Ishikawa (cell line): ENCODE data around the gene RAB28.

Experiments
- CEBPB ChIP-seq: IDR thresholded peaks from 2 replicates; pipeline ENCODE4 v1.6.1; 2012
- CREB1 ChIP-seq: IDR thresholded peaks from 2 replicates; pipeline ENCODE4 v1.6.1; 2012; ENCODE audit warnings: low read depth
- EGR1 ChIP-seq: IDR thresholded peaks from 2 replicates; pipeline ENCODE4 v1.6.1; 2012
- EP300 ChIP-seq: IDR thresholded peaks from 2 replicates; pipeline ENCODE4 v1.6.1; 2012; ENCODE audit warnings: borderline replicate concordance
- FOXM1 ChIP-seq: IDR thresholded peaks from 2 replicates; pipeline ENCODE4 v1.6.1; 2012; ENCODE audit warnings: low read depth, borderline replicate concordance
- NFIC ChIP-seq: IDR thresholded peaks from 2 replicates; pipeline ENCODE4 v1.6.1; 2012
- RAD21 ChIP-seq: IDR thresholded peaks from 2 replicates; pipeline ENCODE4 v1.6.1; 2012; ENCODE audit warnings: low read depth
- TAF1 ChIP-seq: IDR thresholded peaks from 2 replicates; pipeline ENCODE4 v1.6.1; 2012; ENCODE audit warnings: low read depth, mild to moderate bottlenecking
- TCF12 ChIP-seq: IDR thresholded peaks from 2 replicates; pipeline ENCODE4 v1.6.1; 2012; ENCODE audit warnings: low read depth
- TEAD4 ChIP-seq: IDR thresholded peaks from 2 replicates; pipeline ENCODE4 v1.6.1; 2012
- YY1 ChIP-seq: IDR thresholded peaks from 2 replicates; pipeline ENCODE4 v1.6.1; 2012; ENCODE audit warnings: low read depth
- ZBTB7A ChIP-seq: IDR thresholded peaks from 2 replicates; pipeline ENCODE4 v1.6.1; 2012; ENCODE audit warnings: low read depth
- TF ChIP-seq, protein P1 (sequence below): IDR thresholded peaks from 2 replicates; pipeline ENCODE4 v1.6.1; 2012
- TF ChIP-seq, protein P2 (sequence below): IDR thresholded peaks from 2 replicates; pipeline ENCODE4 v1.6.1; 2012; ENCODE audit warnings: low read depth, mild to moderate bottlenecking
- TF ChIP-seq, protein P3 (sequence below): IDR thresholded peaks from 2 replicates; pipeline ENCODE4 v1.6.1; 2012

RAB28 gene

DNA sequence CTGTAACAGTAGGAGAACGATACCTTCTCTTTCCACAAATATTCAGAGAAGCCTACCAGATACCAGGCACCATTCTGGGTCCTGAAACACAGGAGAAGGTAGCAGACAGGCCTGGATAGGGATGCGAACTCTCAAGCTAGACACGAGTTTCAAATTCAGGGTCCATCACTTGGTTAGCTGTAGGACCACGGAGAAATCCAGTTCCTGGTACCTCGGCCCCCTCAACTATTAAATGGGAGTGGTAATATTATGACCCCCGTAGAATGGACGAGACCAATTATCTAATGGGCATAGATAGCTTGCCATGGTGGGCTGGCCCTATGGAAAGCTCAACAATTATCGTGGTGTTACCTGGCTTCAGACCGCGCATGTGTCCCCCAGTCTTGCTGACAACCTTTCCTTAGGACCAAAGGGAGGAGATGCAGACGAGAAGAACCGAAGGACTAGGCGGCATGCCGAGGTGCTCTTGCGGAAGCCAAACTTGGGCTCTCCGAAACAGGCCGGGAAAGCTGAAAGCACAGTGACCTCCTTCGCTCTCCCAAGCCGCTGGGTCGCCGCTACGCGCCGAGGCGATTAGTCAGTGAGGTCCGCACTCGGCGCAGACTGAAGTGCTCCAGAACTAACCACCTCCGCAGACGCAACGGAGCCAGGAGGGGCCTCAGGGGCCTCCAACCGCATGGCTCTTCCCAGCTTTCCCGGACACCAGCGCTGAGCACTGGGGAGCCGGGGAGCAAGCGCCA is 40.5 kb upstream of the RAB28 start:
- TF ChIP-seq, protein P1, sequence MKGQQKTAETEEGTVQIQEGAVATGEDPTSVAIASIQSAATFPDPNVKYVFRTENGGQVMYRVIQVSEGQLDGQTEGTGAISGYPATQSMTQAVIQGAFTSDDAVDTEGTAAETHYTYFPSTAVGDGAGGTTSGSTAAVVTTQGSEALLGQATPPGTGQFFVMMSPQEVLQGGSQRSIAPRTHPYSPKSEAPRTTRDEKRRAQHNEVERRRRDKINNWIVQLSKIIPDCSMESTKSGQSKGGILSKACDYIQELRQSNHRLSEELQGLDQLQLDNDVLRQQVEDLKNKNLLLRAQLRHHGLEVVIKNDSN = no peak
- TF ChIP-seq FOXM1 (no peak), NFIC (no peak), ZBTB7A (no peak), EGR1 (no peak), TEAD4 (no peak)

DNA sequence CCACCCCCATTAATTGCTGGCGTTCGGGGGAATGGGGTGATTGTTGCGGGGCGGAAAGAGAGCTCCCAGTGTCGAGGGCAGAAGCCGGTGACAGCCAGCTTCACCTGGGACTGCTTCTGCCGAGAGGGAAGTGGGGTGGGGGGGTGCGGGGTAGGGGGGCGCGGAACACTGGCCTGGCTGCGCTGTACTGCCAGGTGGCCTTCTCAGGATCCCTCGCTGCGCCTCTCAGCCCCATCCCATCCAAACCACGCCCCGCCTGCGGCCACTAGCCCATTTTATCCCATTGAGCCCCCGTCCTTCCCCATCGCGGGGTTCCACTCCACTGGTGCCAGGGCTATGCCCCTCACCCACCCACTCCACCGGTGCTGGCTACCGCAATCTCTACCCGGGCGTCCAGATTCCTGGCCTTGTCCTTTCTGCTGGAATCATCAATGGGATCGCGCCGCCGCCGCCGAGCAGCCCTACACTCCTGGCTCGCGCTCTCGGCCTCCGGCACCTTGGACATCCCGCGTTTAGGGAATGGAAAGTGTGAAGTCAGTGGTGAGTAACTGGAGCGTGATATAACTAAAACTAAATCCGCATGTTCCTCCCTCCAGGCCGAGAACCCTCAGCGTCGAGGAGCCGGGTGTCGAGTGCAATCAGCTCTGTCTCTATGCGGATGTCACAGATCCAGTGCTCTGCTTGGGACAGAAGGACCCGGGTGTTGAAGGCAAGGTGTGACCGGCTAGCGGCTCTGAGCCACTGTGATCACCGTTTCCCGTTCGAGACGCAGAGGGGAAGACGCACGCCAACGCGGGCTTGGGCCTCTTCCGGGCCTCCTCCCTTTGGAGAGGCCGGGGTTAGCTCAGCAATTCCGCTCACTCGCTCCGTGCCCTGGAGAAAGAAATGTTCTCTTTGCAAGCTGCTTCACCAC is 39.7 kb upstream of the RAB28 start:
- TF ChIP-seq NFIC = no peak
- no peak for TF ChIP-seq FOXM1
- TF ChIP-seq RAD21 = no peak
- TF ChIP-seq, protein P1 = no peak
- no peak for TF ChIP-seq EGR1
- TF ChIP-seq TCF12 = no peak
- no peak for TF ChIP-seq TAF1

DNA sequence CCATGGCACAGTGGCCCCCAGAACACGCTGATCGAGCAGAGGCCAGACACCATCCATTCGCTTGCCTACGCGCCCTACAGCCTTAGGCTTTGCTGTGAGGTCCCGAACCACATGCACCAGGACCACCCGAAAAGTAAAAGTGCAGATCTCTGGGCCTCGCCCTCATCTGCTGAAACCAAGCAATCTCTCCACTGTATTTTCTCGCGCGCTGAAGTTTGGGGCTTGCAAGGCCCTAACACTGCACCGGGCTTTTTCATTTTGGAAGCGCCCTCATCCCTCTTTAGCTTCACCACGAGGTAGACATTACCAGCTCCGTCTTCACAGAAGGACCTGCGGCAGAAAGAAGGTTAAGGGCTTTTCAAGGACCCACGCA is 39.0 kb upstream of the RAB28 start:
- TF ChIP-seq TEAD4 = no peak
- TF ChIP-seq, protein P2, sequence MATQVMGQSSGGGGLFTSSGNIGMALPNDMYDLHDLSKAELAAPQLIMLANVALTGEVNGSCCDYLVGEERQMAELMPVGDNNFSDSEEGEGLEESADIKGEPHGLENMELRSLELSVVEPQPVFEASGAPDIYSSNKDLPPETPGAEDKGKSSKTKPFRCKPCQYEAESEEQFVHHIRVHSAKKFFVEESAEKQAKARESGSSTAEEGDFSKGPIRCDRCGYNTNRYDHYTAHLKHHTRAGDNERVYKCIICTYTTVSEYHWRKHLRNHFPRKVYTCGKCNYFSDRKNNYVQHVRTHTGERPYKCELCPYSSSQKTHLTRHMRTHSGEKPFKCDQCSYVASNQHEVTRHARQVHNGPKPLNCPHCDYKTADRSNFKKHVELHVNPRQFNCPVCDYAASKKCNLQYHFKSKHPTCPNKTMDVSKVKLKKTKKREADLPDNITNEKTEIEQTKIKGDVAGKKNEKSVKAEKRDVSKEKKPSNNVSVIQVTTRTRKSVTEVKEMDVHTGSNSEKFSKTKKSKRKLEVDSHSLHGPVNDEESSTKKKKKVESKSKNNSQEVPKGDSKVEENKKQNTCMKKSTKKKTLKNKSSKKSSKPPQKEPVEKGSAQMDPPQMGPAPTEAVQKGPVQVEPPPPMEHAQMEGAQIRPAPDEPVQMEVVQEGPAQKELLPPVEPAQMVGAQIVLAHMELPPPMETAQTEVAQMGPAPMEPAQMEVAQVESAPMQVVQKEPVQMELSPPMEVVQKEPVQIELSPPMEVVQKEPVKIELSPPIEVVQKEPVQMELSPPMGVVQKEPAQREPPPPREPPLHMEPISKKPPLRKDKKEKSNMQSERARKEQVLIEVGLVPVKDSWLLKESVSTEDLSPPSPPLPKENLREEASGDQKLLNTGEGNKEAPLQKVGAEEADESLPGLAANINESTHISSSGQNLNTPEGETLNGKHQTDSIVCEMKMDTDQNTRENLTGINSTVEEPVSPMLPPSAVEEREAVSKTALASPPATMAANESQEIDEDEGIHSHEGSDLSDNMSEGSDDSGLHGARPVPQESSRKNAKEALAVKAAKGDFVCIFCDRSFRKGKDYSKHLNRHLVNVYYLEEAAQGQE = no peak
- TF ChIP-seq YY1 = no peak
- TF ChIP-seq EGR1 = no peak
- no peak for TF ChIP-seq CREB1
- no peak for TF ChIP-seq TAF1
- no peak for TF ChIP-seq FOXM1
- no peak for TF ChIP-seq TCF12
- TF ChIP-seq EP300 = no peak
- TF ChIP-seq ZBTB7A = no peak
- TF ChIP-seq, protein P1 = no peak
- TF ChIP-seq, protein P3, sequence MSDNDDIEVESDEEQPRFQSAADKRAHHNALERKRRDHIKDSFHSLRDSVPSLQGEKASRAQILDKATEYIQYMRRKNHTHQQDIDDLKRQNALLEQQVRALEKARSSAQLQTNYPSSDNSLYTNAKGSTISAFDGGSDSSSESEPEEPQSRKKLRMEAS = no peak
- no peak for TF ChIP-seq CEBPB
- no peak for TF ChIP-seq NFIC
- no peak for TF ChIP-seq RAD21

DNA sequence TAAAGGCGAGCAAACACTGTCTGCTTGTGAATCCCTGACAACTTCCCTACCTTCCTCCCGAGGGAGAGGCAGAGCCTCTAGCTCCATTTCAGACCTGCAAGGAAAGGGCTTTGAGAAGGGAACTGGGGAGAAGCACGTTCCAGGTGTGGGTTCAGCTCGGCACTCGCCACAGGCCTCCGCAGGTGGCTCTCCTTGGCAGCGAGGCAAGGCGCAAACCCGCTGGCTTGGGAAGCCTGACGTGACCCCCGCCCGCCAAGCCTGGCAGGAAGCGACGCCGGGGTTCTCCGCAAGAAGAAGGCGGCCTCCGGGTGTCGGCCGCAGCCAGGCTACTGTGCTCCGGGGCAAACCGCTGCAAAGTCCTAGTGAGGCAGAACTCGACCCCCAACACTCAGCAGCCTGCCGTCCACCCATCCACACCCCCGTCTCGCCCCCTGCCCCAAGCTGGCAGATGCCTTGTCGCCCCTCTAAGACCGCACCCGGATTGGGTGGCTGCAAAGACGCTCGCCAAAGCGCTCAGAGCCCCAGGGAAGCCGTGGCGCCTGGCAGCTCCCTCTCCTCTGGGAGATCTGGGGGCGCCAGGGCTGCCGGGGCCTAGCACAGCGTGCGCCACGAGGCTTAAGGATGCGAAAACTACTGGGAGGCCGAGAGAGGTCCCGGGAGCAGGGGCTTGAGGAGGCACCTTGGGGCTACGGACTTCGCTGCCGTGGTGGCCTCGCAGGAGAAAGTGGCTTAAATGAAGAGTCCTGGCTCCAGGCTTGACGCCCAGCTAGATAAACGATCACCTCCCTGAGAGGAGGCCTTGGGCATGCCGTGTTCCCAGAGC is 38.4 kb upstream of the RAB28 start:
- TF ChIP-seq CREB1 = no peak
- TF ChIP-seq, protein P2 = no peak
- no peak for TF ChIP-seq TEAD4
- no peak for TF ChIP-seq EP300
- TF ChIP-seq FOXM1 = no peak
- TF ChIP-seq TCF12 = no peak
- no peak for TF ChIP-seq ZBTB7A
- TF ChIP-seq RAD21 = no peak
- no peak for TF ChIP-seq TAF1
- TF ChIP-seq YY1 = no peak

DNA sequence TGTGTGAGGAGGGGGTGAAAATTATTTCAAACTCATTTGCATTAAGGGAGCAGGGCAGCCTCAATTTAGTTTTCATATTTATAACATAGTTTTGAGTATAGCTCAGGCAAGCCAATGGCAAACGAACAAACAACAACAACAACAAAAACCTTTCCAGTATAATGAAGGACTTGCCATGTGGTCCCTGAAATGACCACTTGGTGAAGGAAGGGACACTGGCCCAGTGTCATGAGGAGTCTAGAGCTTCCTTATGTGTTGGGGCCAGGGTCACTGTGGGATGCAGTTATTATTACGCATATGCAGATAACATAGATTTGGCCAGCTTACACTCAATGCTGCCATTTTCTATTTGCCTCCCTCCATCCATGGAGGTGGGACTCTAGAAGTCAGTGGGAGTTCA is 36.9 kb upstream of the RAB28 start:
- TF ChIP-seq EP300 (no peak), FOXM1 (no peak), ZBTB7A (no peak), RAD21 (no peak), TCF12 (no peak), CREB1 (no peak), TAF1 (no peak), EGR1 (no peak), CEBPB (no peak), YY1 (no peak), NFIC (no peak), TEAD4 (no peak)
- TF ChIP-seq, protein P1 = no peak
- TF ChIP-seq, protein P3 = no peak
- TF ChIP-seq, protein P2 = no peak
